NCI-H1105 (cell line): Measurements from ENCODE around the gene MICU1.
"Not testable (repeated sequence)": the region's sequence is repeated elsewhere in the genome, so short reads cannot be mapped to it uniquely, and the experiment has no call there.

ENCODE experiments used
- DNase-seq: peaks from one replicate; lab custom pipeline; 2025; lab: John Stamatoyannopoulos, UW

The MICU1 gene

GRCh38 chr10:72346117-72346516 is 279.8 kb downstream of the MICU1 start:
- not testable (repeated sequence) for DNase-seq

GRCh38 chr10:72344932-72345331 is 280.9 kb downstream of the MICU1 start:
- no peak for DNase-seq

- DNase-seq = no peak
Observed at GRCh38 chr10:72342911-72343310, 283.0 kb downstream of the MICU1 start.

- DNase-seq = no peak
Observed at GRCh38 chr10:72340510-72341261, 285.2 kb downstream of the MICU1 start.

- no peak for DNase-seq
Observed at GRCh38 chr10:72338180-72338579, 287.7 kb downstream of the MICU1 start.

GRCh38 chr10:72337722-72338121 is 288.2 kb downstream of the MICU1 start:
- no peak for DNase-seq

- DNase-seq = peak; percentile 48
Observed at GRCh38 chr10:72337039-72337629, 288.7 kb downstream of the MICU1 start.

- no peak for DNase-seq
Observed at GRCh38 chr10:72336259-72337038, 289.4 kb downstream of the MICU1 start.

GRCh38 chr10:72335394-72336258 is 290.3 kb downstream of the MICU1 start:
- DNase-seq = no peak

- no peak for DNase-seq
Observed at GRCh38 chr10:72334825-72335393, 291.0 kb downstream of the MICU1 start.

GRCh38 chr10:72334196-72334824 is 291.6 kb downstream of the MICU1 start:
- peak; percentile 88 for DNase-seq

GRCh38 chr10:72333112-72334015 is 292.5 kb downstream of the MICU1 start:
- no peak for DNase-seq

GRCh38 chr10:72332423-72333111 is 293.3 kb downstream of the MICU1 start:
- no peak for DNase-seq

- peak; percentile 91 for DNase-seq
Observed at GRCh38 chr10:72331575-72332422, 294.1 kb downstream of the MICU1 start.

GRCh38 chr10:72330069-72330426 is 295.8 kb downstream of the MICU1 start:
- DNase-seq = no peak

- DNase-seq = no peak
Observed at GRCh38 chr10:72329290-72330068, 296.4 kb downstream of the MICU1 start.

GRCh38 chr10:72328829-72329204 is 297.1 kb downstream of the MICU1 start:
- DNase-seq = no peak
